ENCODE results near the gene ZNF622.

ZNF622 gene

GRCh38 chr5:16427587-16427986, 38.0 kb downstream of the ZNF622 start:
- no peak for DNase-seq

GRCh38 chr5:16418471-16418922, 47.1 kb downstream of the ZNF622 start:
- no peak for DNase-seq

- DNase-seq: no peak
Observed at GRCh38 chr5:16417398-16418074, 48.1 kb downstream of the ZNF622 start.

GRCh38 chr5:16414861-16415260, 50.7 kb downstream of the ZNF622 start:
- DNase-seq: no peak

GRCh38 chr5:16413166-16413860, 52.3 kb downstream of the ZNF622 start:
- no peak for DNase-seq

GRCh38 chr5:16412556-16412955, 53.0 kb downstream of the ZNF622 start:
- no peak for DNase-seq

- DNase-seq: no peak
Observed at GRCh38 chr5:16411741-16412455, 53.7 kb downstream of the ZNF622 start.

- DNase-seq: no peak
Observed at GRCh38 chr5:16411235-16411634, 54.4 kb downstream of the ZNF622 start.

GRCh38 chr5:16410338-16410737, 55.3 kb downstream of the ZNF622 start:
- DNase-seq: no peak

- no peak for DNase-seq
Observed at GRCh38 chr5:16406630-16407029, 59.0 kb downstream of the ZNF622 start.

GRCh38 chr5:16406023-16406422, 59.6 kb downstream of the ZNF622 start:
- no peak for DNase-seq

Data from CD4-positive, alpha-beta T cell treated with Interleukin-6 for 4 hours (primary cell).